T-helper 9 cell (primary cell): ENCODE results near the gene AMBP.

Experiments
- DNase-seq: peaks from one replicate; pipeline ENCODE4 v3.0.0-alpha.2; 2020

AMBP gene

DNA sequence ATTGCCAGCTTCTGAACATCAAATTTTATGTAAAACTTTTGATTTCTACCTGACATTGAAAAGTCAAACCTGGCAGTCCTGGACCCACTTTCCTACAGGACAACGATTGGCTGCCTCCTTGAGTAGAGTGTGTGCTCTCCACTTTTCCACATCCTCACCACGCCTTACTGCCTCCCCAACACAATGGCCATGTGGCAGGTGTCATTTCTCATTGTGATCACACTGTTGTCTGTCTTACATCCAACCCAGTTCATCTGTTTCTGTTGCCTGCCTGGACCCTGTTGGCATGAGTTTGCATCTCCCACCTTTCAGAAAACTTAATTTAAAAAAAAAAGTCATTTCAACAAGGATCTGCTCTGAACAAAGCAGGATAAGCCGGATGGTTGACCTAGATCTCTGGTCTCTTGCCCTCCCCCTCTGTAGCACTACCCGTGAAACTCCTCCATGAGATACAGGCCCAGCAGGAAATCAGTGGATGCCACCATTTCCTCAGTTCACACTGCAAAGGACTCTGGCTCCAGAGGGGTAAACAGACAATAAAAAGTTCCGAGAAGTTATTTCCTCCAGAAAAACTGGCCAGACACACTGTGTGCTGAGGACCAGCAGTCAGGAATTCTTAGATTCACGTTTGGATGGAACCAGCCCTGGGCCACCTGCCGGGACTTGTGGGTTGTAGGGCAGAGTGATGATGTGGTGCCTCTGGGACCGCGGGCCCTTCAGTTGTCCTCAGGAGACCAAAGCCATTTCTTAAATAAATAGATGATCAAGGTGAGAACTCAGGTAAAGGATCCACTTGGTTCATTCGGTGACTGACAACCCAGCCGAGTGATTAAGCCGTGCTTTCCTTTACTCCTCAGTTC is 48.6 kb downstream of the AMBP start:
- no peak for DNase-seq

- DNase-seq, result no peak
Measured at GRCh38 chr9:114028646-114029045, 49.5 kb downstream of the AMBP start.

DNA sequence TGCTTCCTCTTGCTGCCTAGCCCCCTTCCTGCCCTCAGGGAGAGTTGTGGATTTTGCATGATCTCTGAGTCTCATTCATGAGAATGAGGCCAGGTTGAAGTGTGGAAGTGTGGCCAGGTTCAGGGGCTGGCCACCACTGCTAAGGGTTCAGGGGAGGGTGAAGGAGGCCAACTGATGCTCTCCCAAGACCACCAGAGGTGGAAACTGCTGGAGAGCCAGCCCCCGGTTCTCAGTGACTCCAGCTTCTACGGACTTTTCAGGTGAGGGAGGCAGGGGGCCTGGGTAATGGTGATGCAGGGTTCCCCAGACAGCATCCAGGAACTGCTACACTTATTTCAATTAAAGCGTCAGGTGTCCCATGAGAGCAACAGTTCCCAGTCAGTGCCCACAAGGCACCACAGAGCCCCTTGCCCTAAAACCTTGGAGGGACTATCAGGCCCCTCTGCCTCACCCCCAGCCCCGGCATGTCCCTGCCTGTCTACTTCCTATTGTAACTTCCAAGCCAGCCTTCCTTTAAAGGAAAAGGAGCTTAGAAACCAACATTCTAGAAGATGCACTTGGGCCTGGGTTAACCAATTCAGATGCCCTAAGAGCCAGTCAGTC is 50.1 kb downstream of the AMBP start:
- DNase-seq, result no peak

GRCh38 chr9:114027159-114027862 is 50.8 kb downstream of the AMBP start:
- no peak for DNase-seq

GRCh38 chr9:114026335-114026734 is 51.8 kb downstream of the AMBP start:
- DNase-seq, result no peak

DNA sequence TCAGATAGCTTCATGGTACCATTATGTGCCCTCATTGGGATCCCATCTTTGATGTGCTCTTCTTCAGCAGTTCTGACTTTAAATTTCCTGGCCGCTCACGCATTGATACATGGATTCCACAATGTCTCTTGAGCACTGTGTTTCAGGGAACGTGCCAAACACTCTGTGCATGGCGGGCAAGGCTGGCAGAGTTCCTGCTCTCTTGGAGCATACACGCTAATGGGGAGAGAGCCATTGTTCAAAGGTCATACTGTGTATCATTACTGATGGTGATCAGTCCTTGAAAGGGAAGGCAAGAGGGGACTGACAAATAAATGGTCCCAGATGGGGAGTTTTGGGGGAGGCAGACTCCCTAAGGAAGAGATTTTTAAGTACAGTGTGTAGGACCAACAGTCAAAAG is 52.3 kb downstream of the AMBP start:
- no peak for DNase-seq

- no peak for DNase-seq
Measured at GRCh38 chr9:114025196-114025753, 52.8 kb downstream of the AMBP start.

DNA sequence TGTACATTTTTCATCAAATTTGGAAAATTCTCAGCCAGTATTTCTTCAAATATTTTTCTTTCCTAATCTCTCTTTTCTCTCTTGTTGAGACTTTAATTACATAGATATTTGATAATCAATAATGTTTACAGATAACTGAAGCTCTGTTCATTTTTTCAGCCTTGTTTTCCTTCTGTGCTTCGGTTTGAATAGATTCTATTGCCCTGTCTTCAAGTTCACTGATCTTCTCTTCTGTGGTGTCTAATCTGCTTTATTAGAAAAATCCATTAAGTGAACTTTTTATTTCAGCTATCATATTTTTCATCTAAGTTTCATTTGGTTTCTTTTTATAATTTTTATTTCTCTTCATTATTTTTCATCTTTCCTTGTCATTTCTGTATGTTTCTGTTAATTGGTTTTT is 54.1 kb downstream of the AMBP start:
- DNase-seq, result no peak

- no peak for DNase-seq
Measured at GRCh38 chr9:114021578-114021977, 56.5 kb downstream of the AMBP start.

GRCh38 chr9:114017741-114018715 is 60.1 kb downstream of the AMBP start:
- DNase-seq, result no peak

DNA sequence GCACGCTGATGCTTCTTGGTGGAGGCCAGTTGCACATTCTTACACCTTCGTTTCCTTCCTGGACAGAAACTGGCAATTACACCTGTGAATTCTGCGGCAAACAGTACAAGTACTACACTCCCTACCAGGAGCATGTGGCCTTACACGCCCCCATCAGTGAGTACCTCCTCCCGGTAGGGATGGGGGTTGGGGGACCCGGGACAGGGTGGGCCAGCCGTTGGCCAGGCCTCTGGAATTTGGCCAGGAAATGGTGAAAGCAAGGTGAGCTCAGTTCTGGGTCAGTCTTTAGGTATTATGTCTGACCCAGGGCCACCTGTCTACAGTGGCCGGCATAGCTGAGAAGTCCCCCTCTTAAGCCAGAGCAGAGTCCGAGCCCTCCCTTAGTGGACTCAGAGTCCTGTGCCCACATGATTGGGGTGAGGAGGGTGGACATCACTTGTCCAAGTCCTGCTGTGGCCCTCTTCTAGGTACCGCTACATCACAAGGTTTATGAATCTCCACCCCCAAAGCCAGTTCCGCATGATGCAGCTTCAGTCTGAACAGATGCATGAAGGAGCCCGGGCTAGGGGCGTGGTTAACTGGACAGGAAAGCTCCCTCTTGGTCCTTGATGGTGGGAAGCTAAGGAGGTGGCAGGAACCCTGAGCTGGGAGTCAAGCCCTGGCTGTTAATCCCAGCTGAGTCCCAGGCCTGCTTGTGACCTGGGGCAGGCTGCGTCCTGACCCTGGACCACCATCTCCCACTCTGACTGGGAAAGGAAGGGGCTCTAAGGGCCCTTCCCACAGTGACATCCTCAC is 61.3 kb downstream of the AMBP start:
- no peak for DNase-seq

DNA sequence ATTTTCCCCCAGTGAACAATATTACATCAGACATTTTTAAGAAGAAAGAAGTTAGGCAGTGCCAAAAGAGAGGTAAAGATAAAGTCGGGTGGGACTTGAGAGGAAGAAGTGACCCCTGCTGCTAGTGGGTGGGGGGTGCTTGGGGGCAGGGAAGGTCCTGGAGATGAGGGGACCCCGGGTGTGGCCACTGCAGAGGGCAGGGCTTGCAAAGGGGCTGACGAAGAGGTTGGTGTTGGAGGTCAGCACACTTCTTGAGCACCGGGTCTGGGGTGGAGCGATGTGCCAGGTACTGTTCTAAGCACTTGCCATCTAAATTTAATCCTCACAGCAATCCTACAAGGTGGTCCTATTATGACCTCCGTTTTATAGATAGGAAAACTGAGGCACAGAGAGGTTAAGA is 62.0 kb downstream of the AMBP start:
- DNase-seq, result no peak

DNA sequence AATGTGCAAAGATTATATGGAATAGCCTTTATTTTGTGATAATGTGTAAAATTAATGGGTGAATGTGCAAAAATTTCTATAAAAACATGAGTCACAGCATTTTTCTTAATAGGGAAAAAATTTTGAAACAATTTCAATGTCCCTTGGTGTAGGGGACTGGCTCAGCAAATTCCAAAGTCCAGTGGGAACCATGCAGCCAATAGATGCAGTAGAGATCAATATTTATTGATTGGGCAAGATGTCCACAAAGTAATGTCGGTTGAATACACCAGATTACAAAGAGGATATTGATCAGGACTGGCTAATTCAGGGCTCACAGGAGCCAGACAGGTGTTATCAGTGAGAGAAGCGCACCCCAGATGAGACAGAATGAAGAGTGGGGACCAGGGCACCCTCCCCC is 62.5 kb downstream of the AMBP start:
- DNase-seq, result no peak

- no peak for DNase-seq
Measured at GRCh38 chr9:114014044-114014443, 64.1 kb downstream of the AMBP start.

DNA sequence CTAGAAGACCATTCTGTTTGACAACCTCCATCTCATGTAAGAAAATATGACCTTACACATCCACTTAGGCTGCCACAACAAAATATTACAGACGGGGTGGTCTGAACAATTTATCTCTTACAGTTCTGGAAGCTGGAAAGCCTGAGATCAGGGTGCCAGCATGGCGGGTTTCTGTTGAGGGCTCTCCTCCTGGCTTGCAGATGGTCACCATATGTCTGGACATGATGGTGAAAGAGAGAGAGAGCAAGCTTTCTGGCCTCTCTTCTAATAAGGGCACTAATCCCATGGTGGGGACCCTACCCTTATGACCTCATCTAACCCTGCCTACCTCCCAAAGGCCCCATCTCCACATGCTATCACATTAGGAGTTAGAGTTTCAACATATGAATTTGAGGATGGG is 66.0 kb downstream of the AMBP start:
- no peak for DNase-seq

- no peak for DNase-seq
Measured at GRCh38 chr9:114011313-114011712, 66.8 kb downstream of the AMBP start.
